ENCODE measurements around the gene CCDC33. TPM values are rescaled to one million over a fixed set of nuclear protein-coding genes. Genes with fewer than 3 reads are reported as not detected.

Gene CCDC33
- total and polyA plus RNA-seq, 2 experiments from 2014 or later, result 2.6 to 2.8 TPM

GRCh38 chr15:74281147-74282133, 45.3 kb downstream of the CCDC33 start (continued):
- TF ChIP-seq ZNF114 (CRISPR knock-in tag; IDR thresholded peaks at IDR 0.05) (no peak), EZH2 (IDR thresholded peaks at IDR 0.05; ENCODE audit: low read depth, unreplicated experiment) (no peak), ZNF462 (CRISPR knock-in tag; IDR thresholded peaks at IDR 0.05) (no peak), EZH2phosphoT487 (IDR thresholded peaks at IDR 0.05; ENCODE audit: unreplicated experiment) (no peak), ZNF331 (CRISPR knock-in tag; IDR thresholded peaks at IDR 0.05; ENCODE audit: low read depth) (no peak)

GRCh38 chr15:74283368-74283767, 47.2 kb downstream of the CCDC33 start:
- Mint-ChIP-seq H3K9me3 (no peaks in the 10 kb centered on the region; the same call in 2 of the 3 replicates), H3K4me1 (peaks cover 8% of the 10 kb centered on the region), H3K27ac (no peak overlapping the region), H3K27me3 (ENCODE audit: insufficient read depth, low read depth, poor library complexity) (peaks cover 15% of the 10 kb centered on the region), H3K4me3 (no peak overlapping the region), H3K36me3 (ENCODE audit: low read depth) (no peaks in the 10 kb centered on the region)
- Histone ChIP-seq H3K4me1 (ENCODE audit: insufficient read depth) (peaks cover 6% of the 10 kb centered on the region), H3K9me2 (ENCODE audit: insufficient read depth) (no peaks in the 10 kb centered on the region), H3K27me3 (ENCODE audit: insufficient read depth) (0 out of 2 replicates have a peak, but pooled peaks cover 4% of the 10 kb centered on the region), H4K20me1 (replicated peaks; ENCODE audit: insufficient read depth) (no peaks in the 10 kb centered on the region), H3K4me3 (no peak overlapping the region), H3F3A (replicated peaks; ENCODE audit: low read depth) (no peaks in the 10 kb centered on the region), H2AFZ (no peak overlapping the region), H3K79me2 (replicated peaks; ENCODE audit: insufficient read depth) (no peaks in the 10 kb centered on the region), H3K36me3 (ENCODE audit: insufficient read depth) (no peaks in the 10 kb centered on the region), H3K27ac (ENCODE audit: low read depth) (no peak overlapping the region), H3K4me2 (no peak overlapping the region)
- no peak for DNase-seq (ENCODE audit: low spot score)
- no peak for ATAC-seq
- no peak for TF ChIP-seq CTCF (conservative IDR thresholded peaks at IDR 0.05; ENCODE audit: low read depth in 2 of 2)
- TF ChIP-seq ETS1 (IDR thresholded peaks at IDR 0.05), result no peak
- TF ChIP-seq REST (IDR thresholded peaks at IDR 0.05; ENCODE audit: unreplicated experiment), result no peak
- no peak for TF ChIP-seq POLR2AphosphoS5 (IDR thresholded peaks at IDR 0.05; ENCODE audit: low read depth)
- TF ChIP-seq EZH2phosphoT487 (IDR thresholded peaks at IDR 0.05; ENCODE audit: unreplicated experiment), result no peak
- TF ChIP-seq ZNF331 (CRISPR knock-in tag; IDR thresholded peaks at IDR 0.05; ENCODE audit: low read depth), result no peak

Data from GM23338 (cell line).